Lower leg skin (tissue), 4 donors: ENCODE data around the gene KRT10. TPM values are rescaled to one million over a fixed set of nuclear protein-coding genes. Genes with fewer than 3 reads are reported as not detected.

Source experiments
- DNase-seq, 2 donors: peaks; one replicate each; pipeline ENCODE4 v3.0.0-alpha.2; 2019; ENCODE audit warnings: low spot score in 2 of 2
- H3K4me3 ChIP-seq: fragments of 200-600 bp; sonication (generic); 2 replicates; pipeline ENCODE4 v1.5.1; 2017; ENCODE audit warnings: mild to moderate bottlenecking, low read depth; ENCODE audit not compliant: poor library complexity, severe bottlenecking
- CTCF ChIP-seq, 3 donors: fragments of 450-650 bp; IDR thresholded peaks; one replicate each; pipeline ENCODE4 v1.5.1; 2016; ENCODE audit warnings: antibody characterized with exemption in 3 of 3, mild to moderate bottlenecking in 3 of 3, moderate library complexity in 2 of 3
- POLR2A ChIP-seq, 2 donors: fragments of 450-650 bp; IDR thresholded peaks; one replicate each; pipeline ENCODE4 v1.6.1; 2016 to 2017; ENCODE audit warnings: antibody characterized with exemption in 2 of 2, mild to moderate bottlenecking in 1 of 2, moderate library complexity in 1 of 2
- WGBS, 2 donors: methylation state at CpG; one replicate each; pipeline ENCODE4 v1.1.5; 2018; 5-methylcytosine and 5-hydroxymethylcytosine counted together
- intact Hi-C: fragments of 100-400 bp; cut with DNase I; formaldehyde crosslinking; loops from one replicate; pipeline ENCODE4 v1.15.0; 2023; ENCODE audit warnings: low total_unique reads
- total RNA-seq, 4 donors: library from RNA; depleted of rRNA; stranded (reverse); fragments of >200 nt; gene quantifications; one replicate each; pipeline ENCODE4 v1.1.0, GENCODE V29; 2016

The KRT10 gene
- total RNA-seq, 4 donors from 2014 or later, result 4,878 to 8,317 (median 6,442) TPM

- no peak for DNase-seq
- TF ChIP-seq POLR2A (IDR thresholded peaks at IDR 0.05) (no peak), CTCF (IDR thresholded peaks at IDR 0.05) (no peak)
- WGBS, 2 donors, result 70 to 76% methylated on average over 1 of the region's 1 CpG
- no peak overlapping the region for H3K4me3 ChIP-seq
- intact Hi-C loops, result loop anchor here (10.0 kb wide), 2 partner anchors 104 to 744 kb away; no protein-coding TSS in a partner anchor
These were observed 22.0 kb downstream of the KRT10 start for GRCh38 chr17:40800381-40800780.

- intact Hi-C loops, result loop anchor here (10.0 kb wide), 2 partner anchors 105 to 745 kb away; no protein-coding TSS in a partner anchor
- WGBS, 2 donors, result 72 to 76% methylated on average over 3 of the region's 3 CpGs
- H3K4me3 ChIP-seq, result no peak within 1 kb of the TSS
- DNase-seq, result no peak
- TF ChIP-seq POLR2A (IDR thresholded peaks at IDR 0.05), result no peak
- TF ChIP-seq CTCF (IDR thresholded peaks at IDR 0.05), result no peak
These were observed 22.6 kb downstream of the KRT10 start, which contains the start of gene KRT28 for GRCh38 chr17:40799859-40800258. TSS of gene KRT28 (minus strand) at chr17:40799959. CDS start at chr17:40799893, 66 bp downstream.

GRCh38 chr17:40796846-40797245 lies 25.6 kb downstream of the KRT10 start:
- 84 to 90% methylated on average over 18 to 27 of the region's 27 CpGs for WGBS, 2 donors
- TF ChIP-seq POLR2A (IDR thresholded peaks at IDR 0.05), result no peak
- TF ChIP-seq CTCF (IDR thresholded peaks at IDR 0.05), result no peak
- intact Hi-C loops, result no loop called here
- no peak for DNase-seq
- H3K4me3 ChIP-seq, result no peak overlapping the region

- intact Hi-C loops, result no loop called here
- no peak overlapping the region for H3K4me3 ChIP-seq
- TF ChIP-seq POLR2A (IDR thresholded peaks at IDR 0.05) (no peak), CTCF (IDR thresholded peaks at IDR 0.05) (no peak)
- WGBS, 2 donors, result 72 to 76% methylated on average over 10 of the region's 10 CpGs
- DNase-seq, result no peak
These were observed 27.3 kb downstream of the KRT10 start for GRCh38 chr17:40795019-40795667.

- WGBS, 2 donors, result 86% methylated on average over 2 of the region's 2 CpGs
These were observed 27.9 kb downstream of the KRT10 start for GRCh38 chr17:40794466-40794865.

More at GRCh38 chr17:40794466-40794865, 27.9 kb downstream of the KRT10 start:
- no peak for DNase-seq
- TF ChIP-seq POLR2A (IDR thresholded peaks at IDR 0.05) (no peak), CTCF (IDR thresholded peaks at IDR 0.05) (no peak)
- H3K4me3 ChIP-seq, result no peak overlapping the region
- intact Hi-C loops, result no loop called here
